ENCODE results near the gene ARMC5. TPM values are rescaled to one million over a fixed set of nuclear protein-coding genes. Genes with fewer than 3 reads are reported as not detected.
"Not testable (repeated sequence)": the region's sequence is repeated elsewhere in the genome, so short reads cannot be mapped to it uniquely, and the experiment has no call there.

ARMC5 gene
- total RNA-seq, 1 donor from 2014 or later: 10.9 TPM

DNA sequence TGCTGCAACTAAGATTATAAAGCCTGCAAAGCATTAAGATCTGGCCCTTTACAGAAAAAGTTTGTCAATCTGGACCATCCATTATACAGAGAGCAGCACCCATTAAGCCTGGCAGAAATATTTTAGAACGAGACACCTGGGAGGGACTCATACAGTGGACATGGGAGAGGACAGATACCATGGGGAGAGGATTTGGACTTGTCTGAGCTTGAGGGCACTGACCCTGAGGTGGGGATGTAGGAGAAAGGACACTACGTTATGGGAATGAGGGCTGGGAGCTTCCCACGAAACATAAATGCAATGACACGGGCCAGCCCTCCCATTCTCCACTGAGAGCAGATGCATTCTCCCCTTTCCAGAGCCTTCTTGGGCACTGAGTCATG is 42.7 kb downstream of the ARMC5 start:
- ATAC-seq (ENCODE audit: low read depth) (no peak), DNase-seq (no peak)
- Mint-ChIP-seq H3K4me3 (no peak overlapping the region), H3K4me1 (peaks cover 26% of the 10 kb centered on the region), H3K27ac (no peak overlapping the region), H3K9me3 (no peaks in the 10 kb centered on the region), H3K27me3 (no peaks in the 10 kb centered on the region), H3K36me3 (ENCODE audit: low read depth) (peaks cover 44% of the 10 kb centered on the region)
- TF ChIP-seq, protein P1, sequence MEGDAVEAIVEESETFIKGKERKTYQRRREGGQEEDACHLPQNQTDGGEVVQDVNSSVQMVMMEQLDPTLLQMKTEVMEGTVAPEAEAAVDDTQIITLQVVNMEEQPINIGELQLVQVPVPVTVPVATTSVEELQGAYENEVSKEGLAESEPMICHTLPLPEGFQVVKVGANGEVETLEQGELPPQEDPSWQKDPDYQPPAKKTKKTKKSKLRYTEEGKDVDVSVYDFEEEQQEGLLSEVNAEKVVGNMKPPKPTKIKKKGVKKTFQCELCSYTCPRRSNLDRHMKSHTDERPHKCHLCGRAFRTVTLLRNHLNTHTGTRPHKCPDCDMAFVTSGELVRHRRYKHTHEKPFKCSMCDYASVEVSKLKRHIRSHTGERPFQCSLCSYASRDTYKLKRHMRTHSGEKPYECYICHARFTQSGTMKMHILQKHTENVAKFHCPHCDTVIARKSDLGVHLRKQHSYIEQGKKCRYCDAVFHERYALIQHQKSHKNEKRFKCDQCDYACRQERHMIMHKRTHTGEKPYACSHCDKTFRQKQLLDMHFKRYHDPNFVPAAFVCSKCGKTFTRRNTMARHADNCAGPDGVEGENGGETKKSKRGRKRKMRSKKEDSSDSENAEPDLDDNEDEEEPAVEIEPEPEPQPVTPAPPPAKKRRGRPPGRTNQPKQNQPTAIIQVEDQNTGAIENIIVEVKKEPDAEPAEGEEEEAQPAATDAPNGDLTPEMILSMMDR (IDR thresholded peaks at IDR 0.05): no peak
- intact Hi-C loops (cut with micrococcal nuclease): no loop called here
- ChIA-PET POLR2A (no interaction called here), CTCF (no interaction called here)

DNA sequence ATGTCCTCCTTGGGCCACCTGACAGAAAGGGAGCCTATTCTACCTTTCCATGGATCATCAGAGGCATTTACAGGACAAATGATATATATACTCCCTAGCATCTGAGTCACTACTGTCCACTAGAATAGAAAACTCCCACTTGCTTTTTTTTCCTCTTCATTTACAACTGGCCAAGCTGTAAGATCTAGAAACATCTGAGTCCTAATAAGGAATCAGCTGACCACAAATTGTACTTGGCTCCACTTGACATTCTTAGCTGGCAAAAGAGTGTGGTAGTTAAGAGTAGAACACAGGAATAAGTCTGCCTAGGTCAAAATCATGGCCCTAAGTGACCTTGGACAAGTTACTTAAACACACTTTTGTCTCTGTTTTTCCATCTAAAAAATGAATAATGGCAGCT is 43.7 kb downstream of the ARMC5 start:
- H3K27me3 Mint-ChIP-seq: no peaks in the 10 kb centered on the region
- H3K4me3 Mint-ChIP-seq: no peak overlapping the region
- no peaks in the 10 kb centered on the region for H3K9me3 Mint-ChIP-seq
- intact Hi-C loops (cut with micrococcal nuclease): no loop called here
- peaks cover 36% of the 10 kb centered on the region for H3K36me3 Mint-ChIP-seq (ENCODE audit: low read depth)
- no peak for ATAC-seq (ENCODE audit: low read depth)
- no peak overlapping the region for H3K27ac Mint-ChIP-seq
- TF ChIP-seq, protein P1 (IDR thresholded peaks at IDR 0.05): no peak
- peaks cover 34% of the 10 kb centered on the region for H3K4me1 Mint-ChIP-seq
- POLR2A ChIA-PET: interaction anchor here (0.8 kb wide), 1 partner anchor 14 kb away, joined by 5 read pairs; no protein-coding TSS in a partner anchor
- no peak for DNase-seq
- CTCF ChIA-PET: no interaction called here

DNA sequence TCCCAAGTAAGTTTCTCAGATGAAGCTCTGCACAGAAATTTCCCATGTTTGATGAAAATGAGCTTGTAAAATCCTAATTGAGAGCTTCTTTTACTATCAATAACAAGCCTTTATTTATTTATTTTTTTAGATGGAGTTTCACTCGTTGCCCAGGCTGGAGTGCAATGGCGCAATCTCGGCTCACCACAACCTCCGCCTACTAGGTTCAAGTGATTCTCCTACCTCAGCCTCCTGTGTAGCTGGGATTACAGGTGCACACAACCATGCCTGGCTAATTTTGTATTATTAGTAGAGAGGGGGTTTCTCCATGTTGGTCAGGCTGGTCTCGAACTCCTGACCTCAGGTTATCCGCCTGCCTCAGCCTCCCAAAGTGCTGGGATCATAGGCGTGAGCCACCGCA is 44.3 kb downstream of the ARMC5 start:
- H3K27ac Mint-ChIP-seq; H3K27me3 Mint-ChIP-seq; H3K9me3 Mint-ChIP-seq; CTCF ChIA-PET; intact Hi-C loops (cut with micrococcal nuclease); H3K4me3 Mint-ChIP-seq; ATAC-seq (ENCODE audit: low read depth); DNase-seq: not testable (repeated sequence)
- peaks cover 37% of the 10 kb centered on the region for H3K4me1 Mint-ChIP-seq
- POLR2A ChIA-PET: interaction anchor here (0.8 kb wide), 1 partner anchor 15 kb away, joined by 5 read pairs; no protein-coding TSS in a partner anchor
- H3K36me3 Mint-ChIP-seq (ENCODE audit: low read depth): peaks cover 35% of the 10 kb centered on the region

DNA sequence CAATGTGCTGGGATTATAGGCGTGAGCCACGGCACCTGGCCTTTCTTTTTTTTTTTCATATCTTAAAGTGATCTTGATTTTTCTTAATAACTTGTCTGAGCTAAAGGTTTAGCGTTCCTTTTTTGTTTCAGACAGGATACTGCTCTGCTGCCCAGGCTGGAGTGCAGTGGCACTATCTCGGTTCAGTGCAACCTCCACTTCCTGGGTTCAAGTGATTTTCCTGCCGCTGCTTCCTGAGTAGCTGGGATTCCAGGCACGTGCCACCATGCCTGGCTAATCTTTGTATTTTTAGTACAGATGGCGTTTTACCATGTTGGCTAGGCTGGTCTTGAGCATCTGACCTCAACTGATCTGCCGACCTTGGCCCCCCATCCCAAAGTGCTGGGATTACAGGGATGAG is 44.9 kb downstream of the ARMC5 start:
- H3K36me3 Mint-ChIP-seq (ENCODE audit: low read depth): peaks cover 32% of the 10 kb centered on the region
- no peaks in the 10 kb centered on the region for H3K9me3 Mint-ChIP-seq
- CTCF ChIA-PET: no interaction called here
- no peak overlapping the region for H3K27ac Mint-ChIP-seq
- ATAC-seq (ENCODE audit: low read depth) (no peak), DNase-seq (no peak)
- no peak overlapping the region for H3K4me3 Mint-ChIP-seq
- POLR2A ChIA-PET: no interaction called here
- TF ChIP-seq, protein P1 (IDR thresholded peaks at IDR 0.05): no peak
- peaks cover 43% of the 10 kb centered on the region for H3K4me1 Mint-ChIP-seq
- intact Hi-C loops (cut with micrococcal nuclease): no loop called here
- H3K27me3 Mint-ChIP-seq: no peaks in the 10 kb centered on the region

DNA sequence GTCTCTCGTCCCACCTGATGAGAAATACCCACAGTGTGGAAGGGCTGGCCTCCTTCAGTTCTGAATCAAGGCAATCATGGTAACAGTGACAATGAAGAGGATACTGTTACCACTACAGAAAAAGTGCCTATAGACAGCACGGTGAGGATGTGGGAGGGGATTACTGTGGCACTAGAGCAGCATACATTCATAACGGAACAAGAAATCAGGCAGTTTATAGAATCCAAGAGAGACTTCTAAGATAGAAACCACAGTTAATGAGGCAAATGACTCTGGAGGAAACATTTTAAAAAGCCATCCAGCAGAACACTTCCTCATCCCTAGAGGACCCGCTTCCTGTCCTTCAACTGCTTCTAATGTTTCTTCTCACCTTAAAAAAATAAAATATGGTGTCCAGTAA is 46.2 kb downstream of the ARMC5 start:
- Mint-ChIP-seq H3K27ac (peak overlapping the region; percentile 73), H3K9me3 (no peaks in the 10 kb centered on the region), H3K4me1 (peaks cover 53% of the 10 kb centered on the region), H3K27me3 (no peaks in the 10 kb centered on the region), H3K4me3 (no peak overlapping the region), H3K36me3 (ENCODE audit: low read depth) (peaks cover 21% of the 10 kb centered on the region)
- TF ChIP-seq, protein P1 (IDR thresholded peaks at IDR 0.05): no peak
- no peak for DNase-seq
- CTCF ChIA-PET: no interaction called here
- ATAC-seq (ENCODE audit: low read depth): no peak
- intact Hi-C loops (cut with micrococcal nuclease): loop anchor here (5.0 kb wide), 1 partner anchor 207 kb away; a partner anchor contains a TSS
- POLR2A ChIA-PET: no interaction called here

DNA sequence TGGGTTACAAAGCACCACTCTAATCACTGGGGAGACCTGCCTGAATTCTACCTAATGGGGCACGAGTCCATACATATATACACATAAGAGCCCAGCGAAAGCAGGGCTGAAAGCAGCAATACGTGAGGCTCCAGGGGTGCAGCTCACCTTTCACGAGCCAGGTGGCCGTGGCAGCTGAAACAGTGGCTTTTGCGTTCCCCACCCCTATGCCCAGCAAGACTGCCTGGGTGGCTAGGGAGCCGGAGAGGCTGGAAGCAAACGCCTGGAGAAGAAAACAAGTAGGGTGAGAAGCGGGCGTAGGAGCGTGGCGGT is 48.3 kb downstream of the ARMC5 start:
- CTCF ChIA-PET: no interaction called here
- Mint-ChIP-seq H3K4me1 (peaks cover 55% of the 10 kb centered on the region), H3K9me3 (no peaks in the 10 kb centered on the region), H3K4me3 (peak overlapping the region; percentile 94), H3K27me3 (no peaks in the 10 kb centered on the region), H3K36me3 (ENCODE audit: low read depth) (peaks cover 19% of the 10 kb centered on the region), H3K27ac (peak overlapping the region; percentile 94)
- no peak for ATAC-seq (ENCODE audit: low read depth)
- POLR2A ChIA-PET: interaction anchor here (0.8 to 2.1 kb wide), 10 partner anchors 9 to 366 kb away, joined by 3 to 31 read pairs (median 6); partner anchors contain the start of genes AHSP, ARMC5 and ZNF267
- intact Hi-C loops (cut with micrococcal nuclease): loop anchor here (5.0 kb wide), 1 partner anchor 205 kb away; a partner anchor contains a TSS
- TF ChIP-seq, protein P1 (IDR thresholded peaks at IDR 0.05): no peak
- DNase-seq: no peak
